Measurements from ENCODE around the gene HESX1. TPM values are rescaled to one million over a fixed set of nuclear protein-coding genes. Genes with fewer than 3 reads are reported as not detected.
A peak's percentile ranks its signal among the peaks of the same experiment; 100 is the strongest.

Gene HESX1
- total and polyA plus RNA-seq, 2 experiments from 2014 or later = 6.4 to 7.0 TPM

DNA sequence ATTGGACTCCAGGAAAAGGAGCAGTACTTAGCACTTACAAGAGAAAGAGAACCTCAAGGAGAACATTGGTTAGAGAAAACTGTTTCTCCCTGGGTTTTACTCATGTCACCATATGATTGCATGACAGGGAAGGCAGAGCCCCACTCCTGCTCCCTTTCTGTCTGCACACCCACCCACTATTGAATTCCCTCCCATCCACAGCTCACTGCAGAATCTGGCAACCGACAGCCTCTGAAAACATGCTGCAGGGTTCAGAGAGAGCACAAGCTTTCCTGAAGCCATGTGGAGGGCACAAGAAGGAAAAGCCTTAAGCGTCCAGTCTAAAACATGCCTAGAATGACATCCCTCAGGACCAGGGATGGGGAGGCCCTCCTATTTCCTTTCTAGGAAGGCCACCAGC is 31.6 kb downstream of the HESX1 start:
- Histone ChIP-seq H3K4me1 (ENCODE audit: low read depth) (peaks cover 16% of the 10 kb centered on the region), H3K4me3 (no peak overlapping the region), H3K9me3 (ENCODE audit: low read depth) (no peaks in the 10 kb centered on the region), H3K27me3 (no peaks in the 10 kb centered on the region), H3K27ac (no peak overlapping the region), H3K36me3 (no peaks in the 10 kb centered on the region)
- TF ChIP-seq, protein P1, sequence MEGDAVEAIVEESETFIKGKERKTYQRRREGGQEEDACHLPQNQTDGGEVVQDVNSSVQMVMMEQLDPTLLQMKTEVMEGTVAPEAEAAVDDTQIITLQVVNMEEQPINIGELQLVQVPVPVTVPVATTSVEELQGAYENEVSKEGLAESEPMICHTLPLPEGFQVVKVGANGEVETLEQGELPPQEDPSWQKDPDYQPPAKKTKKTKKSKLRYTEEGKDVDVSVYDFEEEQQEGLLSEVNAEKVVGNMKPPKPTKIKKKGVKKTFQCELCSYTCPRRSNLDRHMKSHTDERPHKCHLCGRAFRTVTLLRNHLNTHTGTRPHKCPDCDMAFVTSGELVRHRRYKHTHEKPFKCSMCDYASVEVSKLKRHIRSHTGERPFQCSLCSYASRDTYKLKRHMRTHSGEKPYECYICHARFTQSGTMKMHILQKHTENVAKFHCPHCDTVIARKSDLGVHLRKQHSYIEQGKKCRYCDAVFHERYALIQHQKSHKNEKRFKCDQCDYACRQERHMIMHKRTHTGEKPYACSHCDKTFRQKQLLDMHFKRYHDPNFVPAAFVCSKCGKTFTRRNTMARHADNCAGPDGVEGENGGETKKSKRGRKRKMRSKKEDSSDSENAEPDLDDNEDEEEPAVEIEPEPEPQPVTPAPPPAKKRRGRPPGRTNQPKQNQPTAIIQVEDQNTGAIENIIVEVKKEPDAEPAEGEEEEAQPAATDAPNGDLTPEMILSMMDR (IDR thresholded peaks at IDR 0.05; ENCODE audit: low read depth, low read length) = no peak
- no peak for DNase-seq (ENCODE audit: low read depth in 1 of 2, low spot score in 1 of 2)

DNA sequence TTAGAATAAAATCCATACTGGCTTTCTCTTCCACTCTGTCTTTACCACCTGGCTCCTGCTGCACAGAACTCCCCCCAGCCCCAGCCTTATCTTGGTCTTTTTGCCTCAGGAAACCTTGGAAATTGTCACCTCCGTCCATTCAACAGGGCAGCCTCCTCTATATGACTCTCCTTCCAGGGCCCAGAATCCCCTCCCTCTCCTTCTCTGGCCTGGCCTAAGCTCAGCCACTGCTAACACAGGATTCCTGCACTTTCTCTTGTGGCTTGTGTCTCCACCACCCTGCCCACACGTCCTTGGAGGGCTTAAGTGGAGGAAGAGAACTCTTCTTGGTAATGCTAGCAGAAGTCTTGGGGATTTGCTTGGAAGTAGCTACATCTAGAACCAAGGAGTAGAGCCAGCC is 33.1 kb downstream of the HESX1 start:
- no peak overlapping the region for H3K4me3 ChIP-seq
- no peak for DNase-seq (ENCODE audit: low read depth in 1 of 2, low spot score in 1 of 2)
- no peaks in the 10 kb centered on the region for H3K36me3 ChIP-seq
- H3K9me3 ChIP-seq (ENCODE audit: low read depth) = no peaks in the 10 kb centered on the region
- peaks cover 28% of the 10 kb centered on the region for H3K4me1 ChIP-seq (ENCODE audit: low read depth)
- no peak overlapping the region for H3K27ac ChIP-seq
- no peaks in the 10 kb centered on the region for H3K27me3 ChIP-seq
- TF ChIP-seq, protein P1 (IDR thresholded peaks at IDR 0.05; ENCODE audit: low read depth, low read length) = no peak

DNA sequence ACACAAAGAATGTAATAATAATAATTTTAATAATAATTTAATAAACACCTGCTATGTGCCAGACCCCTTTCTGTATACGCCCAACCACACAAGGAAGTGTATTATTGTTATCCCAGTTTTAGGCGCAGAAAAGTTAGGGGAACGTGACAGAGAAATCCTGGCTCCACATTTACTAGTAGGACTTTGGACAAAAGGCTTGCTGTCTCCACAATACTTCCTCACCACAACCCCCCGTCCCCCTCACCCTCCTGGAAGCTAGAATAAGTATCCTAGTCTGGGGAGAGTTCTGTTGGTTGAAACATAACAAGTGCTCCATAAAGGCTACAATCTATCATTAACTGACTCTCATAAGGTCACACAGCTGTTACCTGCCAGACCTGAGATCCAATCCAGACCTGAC is 34.1 kb downstream of the HESX1 start:
- TF ChIP-seq, protein P1 (IDR thresholded peaks at IDR 0.05; ENCODE audit: low read depth, low read length) = no peak
- no peak overlapping the region for H3K4me3 ChIP-seq
- H3K27me3 ChIP-seq = no peaks in the 10 kb centered on the region
- H3K27ac ChIP-seq = peak overlapping the region; percentile 15
- H3K36me3 ChIP-seq = no peaks in the 10 kb centered on the region
- DNase-seq (ENCODE audit: low read depth in 1 of 2, low spot score in 1 of 2) = peak in 1 of 2 donors; percentile 19
- H3K4me1 ChIP-seq (ENCODE audit: low read depth) = peaks cover 38% of the 10 kb centered on the region
- H3K9me3 ChIP-seq (ENCODE audit: low read depth) = no peaks in the 10 kb centered on the region

DNA sequence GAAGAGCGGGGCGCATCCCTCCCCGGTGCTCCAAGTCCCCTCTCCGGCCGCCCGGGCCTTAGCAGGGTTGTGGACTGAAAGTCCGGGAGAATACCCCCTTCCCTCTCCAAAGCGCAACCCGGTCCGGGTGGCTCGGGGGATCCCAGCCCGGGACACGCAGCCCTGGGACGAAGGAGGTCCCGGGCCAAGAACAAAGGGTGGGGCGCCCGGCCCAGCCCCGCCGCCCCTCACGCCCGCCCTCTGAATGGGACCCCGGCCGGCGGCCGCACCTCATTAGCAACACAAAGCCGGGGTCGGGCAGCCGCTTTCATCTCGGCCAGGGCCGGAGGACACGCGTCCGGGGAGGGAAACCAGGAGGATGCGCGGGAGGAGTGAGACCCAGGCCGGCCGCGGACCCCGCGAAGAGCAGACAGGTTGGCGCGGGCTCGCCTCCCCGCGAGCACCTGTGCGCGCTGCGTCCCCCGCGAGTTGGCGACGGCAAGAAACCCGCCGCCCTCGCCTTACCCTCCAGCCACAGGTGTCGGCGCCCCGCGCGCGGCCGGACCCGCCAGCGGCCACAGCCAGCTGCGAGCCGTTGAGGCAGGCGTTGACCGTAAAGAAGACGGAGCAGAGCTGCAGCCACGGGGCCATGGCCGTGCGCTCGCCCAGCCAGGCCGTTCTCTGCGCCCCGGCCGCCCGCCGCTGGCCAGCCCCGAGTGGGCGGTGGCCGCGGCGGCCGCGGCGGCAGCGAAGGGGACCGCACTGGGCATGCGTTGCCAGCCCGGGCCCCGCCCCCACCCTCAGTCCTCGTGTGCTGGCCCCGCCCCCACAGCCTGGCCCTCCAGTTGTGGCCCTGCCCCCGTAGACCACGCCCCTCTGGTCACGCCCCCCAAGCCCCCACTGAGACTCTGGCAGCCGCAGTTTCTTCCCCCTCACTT is 34.9 kb downstream of the HESX1 start, which contains the start of gene IL17RD:
Gene IL17RD (minus strand): TSS at position 697 of the 917 bp plus-strand sequence. CDS start 67 bp downstream, at position 630.
- H3K27me3 ChIP-seq = no peaks in the 10 kb centered on the region
- no peaks in the 10 kb centered on the region for H3K9me3 ChIP-seq (ENCODE audit: low read depth)
- peak within 1 kb of the TSS; percentile 15 for H3K27ac ChIP-seq
- H3K4me3 ChIP-seq = peak within 1 kb of the TSS; percentile 79
- TF ChIP-seq, protein P1 (IDR thresholded peaks at IDR 0.05; ENCODE audit: low read depth, low read length) = no peak
- H3K36me3 ChIP-seq = no peaks in the 10 kb centered on the region
- peaks cover 45% of the 10 kb centered on the region for H3K4me1 ChIP-seq (ENCODE audit: low read depth)
- DNase-seq (ENCODE audit: low read depth in 1 of 2, low spot score in 1 of 2) = peak; percentile 84 to 95

DNA sequence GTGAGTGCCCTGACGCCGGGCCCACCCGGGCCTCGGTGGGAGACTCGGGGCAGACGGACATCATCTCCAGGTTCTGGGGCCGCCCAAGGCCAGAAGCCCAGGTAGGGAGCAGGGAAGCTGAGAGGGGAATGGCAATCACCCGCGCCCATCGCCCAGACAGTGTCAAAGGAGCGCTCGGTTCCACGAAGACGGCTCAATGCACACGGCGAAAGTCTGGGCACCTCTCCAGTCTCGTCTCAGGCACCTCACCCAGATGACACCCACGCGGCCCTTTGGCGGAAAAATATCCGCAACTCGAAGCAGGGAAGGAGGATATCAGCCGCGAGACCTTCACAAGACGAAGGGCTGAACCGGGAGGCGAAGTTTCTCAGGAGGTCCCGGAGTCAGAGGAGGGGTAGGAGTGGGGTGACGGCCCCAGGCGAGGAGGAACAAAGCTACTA is 35.5 kb downstream of the HESX1 start:
- TF ChIP-seq, protein P1 (IDR thresholded peaks at IDR 0.05; ENCODE audit: low read depth, low read length) = no peak
- Histone ChIP-seq H3K27ac (no peak overlapping the region), H3K27me3 (no peaks in the 10 kb centered on the region), H3K9me3 (ENCODE audit: low read depth) (no peaks in the 10 kb centered on the region), H3K4me1 (ENCODE audit: low read depth) (peaks cover 50% of the 10 kb centered on the region), H3K4me3 (peak overlapping the region; percentile 79), H3K36me3 (no peaks in the 10 kb centered on the region)
- DNase-seq (ENCODE audit: low read depth in 1 of 2, low spot score in 1 of 2) = peak; percentile 44 to 49

Measured in cardiac muscle cell (in vitro differentiated cells and primary cell).